C4-2B (cell line): ENCODE measurements around the gene LSAMP.

Experiments
- H3K27ac ChIP-seq: fragments of 450-650 bp; 2 replicates; pipeline ENCODE4 v1.5.1; 2017
- ZFX ChIP-seq: fragments of 450-650 bp; IDR thresholded peaks from 2 replicates; pipeline ENCODE4 v1.6.1; 2017
- TF ChIP-seq, protein P1 (sequence below): fragments of 450-650 bp; conservative IDR thresholded peaks from 2 replicates; pipeline ENCODE4 v1.5.1; 2017; ENCODE audit warnings: mild to moderate bottlenecking

Gene LSAMP

GRCh38 chr3:116065501-116065900, 379.8 kb downstream of the LSAMP start:
- TF ChIP-seq ZFX: no peak
- TF ChIP-seq, protein P1, sequence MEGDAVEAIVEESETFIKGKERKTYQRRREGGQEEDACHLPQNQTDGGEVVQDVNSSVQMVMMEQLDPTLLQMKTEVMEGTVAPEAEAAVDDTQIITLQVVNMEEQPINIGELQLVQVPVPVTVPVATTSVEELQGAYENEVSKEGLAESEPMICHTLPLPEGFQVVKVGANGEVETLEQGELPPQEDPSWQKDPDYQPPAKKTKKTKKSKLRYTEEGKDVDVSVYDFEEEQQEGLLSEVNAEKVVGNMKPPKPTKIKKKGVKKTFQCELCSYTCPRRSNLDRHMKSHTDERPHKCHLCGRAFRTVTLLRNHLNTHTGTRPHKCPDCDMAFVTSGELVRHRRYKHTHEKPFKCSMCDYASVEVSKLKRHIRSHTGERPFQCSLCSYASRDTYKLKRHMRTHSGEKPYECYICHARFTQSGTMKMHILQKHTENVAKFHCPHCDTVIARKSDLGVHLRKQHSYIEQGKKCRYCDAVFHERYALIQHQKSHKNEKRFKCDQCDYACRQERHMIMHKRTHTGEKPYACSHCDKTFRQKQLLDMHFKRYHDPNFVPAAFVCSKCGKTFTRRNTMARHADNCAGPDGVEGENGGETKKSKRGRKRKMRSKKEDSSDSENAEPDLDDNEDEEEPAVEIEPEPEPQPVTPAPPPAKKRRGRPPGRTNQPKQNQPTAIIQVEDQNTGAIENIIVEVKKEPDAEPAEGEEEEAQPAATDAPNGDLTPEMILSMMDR: no peak
- H3K27ac ChIP-seq: no peak overlapping the region

- no peak overlapping the region for H3K27ac ChIP-seq
- no peak for TF ChIP-seq ZFX
- TF ChIP-seq, protein P1: no peak
These were observed 380.6 kb downstream of the LSAMP start for GRCh38 chr3:116064646-116065045.

DNA sequence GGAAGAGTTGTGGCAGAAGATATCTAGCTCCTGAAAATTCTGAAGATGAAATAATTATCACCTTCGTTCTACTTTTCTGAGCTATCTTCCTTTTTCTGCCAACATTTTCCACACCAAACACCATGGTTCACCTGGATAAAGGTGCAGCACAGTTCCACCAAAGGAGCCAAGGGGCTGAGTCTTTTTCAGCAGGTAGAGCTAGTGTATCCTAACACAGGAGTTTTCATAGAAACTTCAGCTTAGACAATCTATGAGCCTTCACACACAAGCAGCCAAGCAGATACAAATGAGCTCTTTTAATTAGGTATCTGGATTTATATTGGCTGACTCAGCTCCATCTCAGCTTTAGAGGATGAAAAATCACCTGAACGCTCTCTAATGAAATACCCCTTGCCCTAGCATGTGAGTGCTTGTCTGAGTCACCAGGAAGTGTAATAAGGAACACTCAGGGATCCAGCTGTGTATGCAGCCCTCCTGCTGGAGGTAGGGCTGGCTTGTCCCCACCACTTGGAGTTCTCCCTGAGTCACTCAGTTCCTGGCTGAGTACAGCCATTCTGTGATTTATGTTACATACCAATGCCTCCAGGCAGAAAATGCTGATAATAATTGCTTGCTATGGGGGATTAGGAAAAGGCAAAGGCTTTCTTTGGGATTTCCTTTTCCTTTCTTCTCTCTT, 385.7 kb downstream of the LSAMP start:
- no peak for TF ChIP-seq ZFX
- TF ChIP-seq, protein P1: no peak
- H3K27ac ChIP-seq: no peak overlapping the region

- H3K27ac ChIP-seq: no peak overlapping the region
These were observed 386.4 kb downstream of the LSAMP start for GRCh38 chr3:116058844-116059243.

GRCh38 chr3:116057400-116058006, 387.8 kb downstream of the LSAMP start:
- no peak overlapping the region for H3K27ac ChIP-seq

More at GRCh38 chr3:116058844-116059243, 386.4 kb downstream of the LSAMP start:
- no peak for TF ChIP-seq ZFX
- TF ChIP-seq, protein P1: no peak

GRCh38 chr3:116056280-116056679, 389.0 kb downstream of the LSAMP start:
- TF ChIP-seq ZFX: no peak
- TF ChIP-seq, protein P1: no peak
- H3K27ac ChIP-seq: no peak overlapping the region

More at GRCh38 chr3:116057400-116058006, 387.8 kb downstream of the LSAMP start:
- TF ChIP-seq, protein P1: no peak
- no peak for TF ChIP-seq ZFX

DNA sequence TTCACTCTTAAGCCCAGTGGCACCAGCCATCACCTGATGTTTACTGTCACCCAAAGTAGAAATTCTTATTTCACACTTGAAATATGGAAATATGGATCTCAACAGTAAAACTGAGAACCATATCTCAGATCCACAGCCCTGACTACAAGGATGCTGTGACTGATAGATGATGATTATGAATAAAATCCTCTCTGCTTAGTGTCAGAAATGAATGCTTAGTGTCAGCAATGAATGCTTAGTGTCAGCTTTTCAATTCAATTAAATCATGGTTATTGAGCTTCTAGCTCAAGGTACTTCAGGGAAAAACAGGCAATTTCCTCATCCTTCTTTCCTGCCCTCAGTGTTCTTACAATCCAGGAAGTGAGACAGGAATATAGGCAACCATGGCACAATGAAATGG, 392.3 kb downstream of the LSAMP start:
- H3K27ac ChIP-seq: no peak overlapping the region
- TF ChIP-seq, protein P1: no peak
- no peak for TF ChIP-seq ZFX
